Activated T-helper 2 cell treated with anti-CD3 and anti-CD28 coated beads, Interferon-gamma antibody, Interleukin-2, Interleukin-4, amounts not matched to agents 10 μg/mL and 5 μg/mL and 100 μg/mL, durations not matched to agents 14 hours and 24 hours and 36 hours (primary cell): ENCODE measurements around the gene ACER2. TPM values are rescaled to one million over a fixed set of nuclear protein-coding genes. Genes with fewer than 3 reads are reported as not detected.
"Not testable (repeated sequence)": the region's sequence is repeated elsewhere in the genome, so short reads cannot be mapped to it uniquely, and the experiment has no call there.

Experiments
- DNase-seq: peaks from one replicate; pipeline ENCODE4 v3.0.0; 2021; ENCODE audit warnings: low spot score
- H3K27ac Mint-ChIP-seq: one replicate; pipeline ENCODE4 v1.8.0; 2021; ENCODE audit warnings: mixed read lengths
- H3K27me3 Mint-ChIP-seq: one replicate; pipeline ENCODE4 v1.8.0; 2021; ENCODE audit warnings: low read depth, mixed read lengths
- H3K36me3 Mint-ChIP-seq: one replicate; pipeline ENCODE4 v1.8.0; 2021; ENCODE audit warnings: low read depth, mixed read lengths
- H3K4me1 Mint-ChIP-seq: one replicate; pipeline ENCODE4 v1.8.0; 2021; ENCODE audit warnings: low read depth, mixed read lengths
- H3K4me3 Mint-ChIP-seq: one replicate; pipeline ENCODE4 v1.8.0; 2021; ENCODE audit warnings: low read depth, mild to moderate bottlenecking, moderate library complexity, mixed read lengths
- H3K9me3 Mint-ChIP-seq: one replicate; pipeline ENCODE4 v1.8.0; 2021; ENCODE audit warnings: mixed read lengths
- intact Hi-C: fragments of 100-400 bp; cut with micrococcal nuclease; formaldehyde crosslinking; loops from one replicate; pipeline ENCODE4 v1.15.1; 2023
- total RNA-seq: library from RNA; stranded (reverse); gene quantifications from 2 replicates; pipeline ENCODE4 v1.2.3, GENCODE V29; 2022

The ACER2 gene
- total RNA-seq, 1 donor from 2014 or later = 1.0 TPM

GRCh38 chr9:19385212-19385611 is 23.6 kb upstream of the ACER2 start:
- H3K9me3 Mint-ChIP-seq, H3K27ac Mint-ChIP-seq, DNase-seq, H3K4me3 Mint-ChIP-seq, H3K36me3 Mint-ChIP-seq, intact Hi-C loops: not testable (repeated sequence)
- Mint-ChIP-seq H3K27me3 (peaks cover 13% of the 10 kb centered on the region), H3K4me1 (peaks cover 10% of the 10 kb centered on the region)

GRCh38 chr9:19385786-19386501 is 22.9 kb upstream of the ACER2 start:
- Mint-ChIP-seq H3K36me3 (peaks cover 3% of the 10 kb centered on the region), H3K27me3 (peaks cover 14% of the 10 kb centered on the region), H3K4me3 (no peak overlapping the region), H3K4me1 (peaks cover 8% of the 10 kb centered on the region), H3K27ac (no peak overlapping the region), H3K9me3 (no peaks in the 10 kb centered on the region)
- no peak for DNase-seq
- intact Hi-C loops = no loop called here

- no peak overlapping the region for H3K27ac Mint-ChIP-seq
- no peak for DNase-seq
Measured at GRCh38 chr9:19386502-19387044, 22.2 kb upstream of the ACER2 start.

DNA sequence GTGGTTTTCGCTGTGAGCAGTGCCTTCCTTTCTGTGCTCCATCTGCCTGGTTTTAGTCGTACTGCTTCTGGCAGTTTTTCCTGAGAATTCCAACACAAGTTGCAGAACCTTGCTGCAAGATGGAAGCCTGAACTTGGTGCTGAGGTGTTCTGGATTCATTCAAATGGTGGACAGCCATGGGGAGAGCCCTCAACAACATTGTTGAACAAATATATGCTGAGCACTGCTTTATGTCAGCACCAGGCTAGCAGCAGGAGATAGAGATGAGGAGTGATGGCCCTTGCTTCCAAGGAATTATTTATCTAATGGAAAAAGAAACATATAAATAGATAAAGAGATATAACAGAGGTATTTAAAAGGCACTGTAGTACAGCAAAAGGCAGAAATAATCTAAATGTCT is 21.5 kb upstream of the ACER2 start:
- no peak for DNase-seq
- no peaks in the 10 kb centered on the region for H3K36me3 Mint-ChIP-seq
- H3K27ac Mint-ChIP-seq = no peak overlapping the region
- intact Hi-C loops = no loop called here
- peaks cover 17% of the 10 kb centered on the region for H3K27me3 Mint-ChIP-seq
- H3K4me3 Mint-ChIP-seq = no peak overlapping the region
- no peaks in the 10 kb centered on the region for H3K4me1 Mint-ChIP-seq
- H3K9me3 Mint-ChIP-seq = no peaks in the 10 kb centered on the region

More at GRCh38 chr9:19386502-19387044, 22.2 kb upstream of the ACER2 start:
- intact Hi-C loops = no loop called here
- Mint-ChIP-seq H3K27me3 (peaks cover 17% of the 10 kb centered on the region), H3K9me3 (no peaks in the 10 kb centered on the region), H3K4me3 (no peak overlapping the region), H3K4me1 (peaks cover 3% of the 10 kb centered on the region), H3K36me3 (no peaks in the 10 kb centered on the region)

GRCh38 chr9:19389539-19389938 is 19.3 kb upstream of the ACER2 start:
- DNase-seq, H3K36me3 Mint-ChIP-seq, H3K27ac Mint-ChIP-seq, H3K9me3 Mint-ChIP-seq, H3K4me3 Mint-ChIP-seq, intact Hi-C loops, H3K4me1 Mint-ChIP-seq: not testable (repeated sequence)
- peaks cover 17% of the 10 kb centered on the region for H3K27me3 Mint-ChIP-seq

DNA sequence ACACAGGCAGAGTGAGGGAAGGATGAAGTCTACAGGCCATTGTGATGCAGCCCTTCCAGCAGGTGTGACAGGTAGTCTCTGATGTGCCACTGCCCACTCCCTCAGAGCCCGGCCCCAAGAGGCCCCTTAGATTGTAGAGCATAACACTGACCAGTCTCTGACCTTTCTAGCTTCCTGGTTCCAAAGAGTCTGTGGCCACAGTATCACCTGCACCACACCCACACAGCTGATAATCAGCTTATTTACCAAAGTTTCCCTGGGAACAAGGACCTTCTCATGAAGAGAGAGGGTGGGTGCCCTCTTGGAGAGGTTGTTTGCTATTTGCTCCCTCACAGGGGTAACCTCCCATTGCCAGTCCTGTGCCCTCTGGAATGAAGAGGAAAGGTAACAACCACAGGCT is 11.0 kb upstream of the ACER2 start:
- Mint-ChIP-seq H3K36me3 (no peaks in the 10 kb centered on the region), H3K27me3 (peaks cover 9% of the 10 kb centered on the region), H3K4me1 (no peaks in the 10 kb centered on the region), H3K27ac (no peak overlapping the region), H3K9me3 (no peaks in the 10 kb centered on the region), H3K4me3 (no peak overlapping the region)
- DNase-seq = no peak
- intact Hi-C loops = no loop called here

- H3K4me3 Mint-ChIP-seq, H3K9me3 Mint-ChIP-seq, H3K27ac Mint-ChIP-seq, DNase-seq, H3K4me1 Mint-ChIP-seq, H3K36me3 Mint-ChIP-seq, intact Hi-C loops: not testable (repeated sequence)
- H3K27me3 Mint-ChIP-seq = peaks cover 12% of the 10 kb centered on the region
Measured at GRCh38 chr9:19403231-19403630, 5.6 kb upstream of the ACER2 start.

DNA sequence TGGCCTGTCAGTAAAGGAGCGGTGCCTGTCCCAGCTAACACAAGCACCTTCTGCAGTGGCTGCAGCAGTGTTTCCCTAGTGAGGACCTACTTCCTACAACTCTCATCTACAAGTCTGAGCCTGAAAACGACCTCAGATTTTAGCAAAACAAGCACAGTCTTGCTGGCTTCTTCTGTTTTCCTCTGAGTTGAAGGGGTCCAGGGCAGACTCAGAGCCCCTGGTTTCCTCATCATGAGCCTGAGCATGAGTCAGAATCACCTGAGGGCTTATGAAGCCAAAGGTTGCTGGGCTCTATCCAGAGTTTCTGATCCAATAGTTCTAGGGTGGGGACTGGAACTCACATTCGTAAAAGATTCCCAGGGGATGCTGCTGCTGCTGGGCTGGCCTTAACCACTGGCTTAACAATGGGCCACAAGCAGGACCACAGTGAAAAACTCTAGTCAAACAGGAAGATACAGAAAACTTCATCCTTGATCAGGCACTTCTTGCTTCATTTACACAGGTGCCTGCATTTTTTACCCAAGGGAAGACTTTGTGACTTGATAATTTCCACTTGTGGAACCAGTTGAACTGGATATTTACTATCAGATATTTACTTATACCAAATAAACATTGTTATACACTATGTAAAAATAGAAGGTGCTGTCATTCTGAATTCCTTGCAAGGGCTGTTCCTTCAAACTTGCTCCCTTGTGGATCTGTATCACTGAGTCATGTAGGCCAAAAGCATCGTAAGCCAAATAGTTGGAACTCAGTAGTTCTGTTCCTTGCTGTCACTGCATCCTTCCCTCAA is 4.3 kb upstream of the ACER2 start:
- no peak overlapping the region for H3K4me3 Mint-ChIP-seq
- H3K9me3 Mint-ChIP-seq = peaks cover 4% of the 10 kb centered on the region
- no peak overlapping the region for H3K27ac Mint-ChIP-seq
- peaks cover 11% of the 10 kb centered on the region for H3K27me3 Mint-ChIP-seq
- no peaks in the 10 kb centered on the region for H3K36me3 Mint-ChIP-seq
- peaks cover 7% of the 10 kb centered on the region for H3K4me1 Mint-ChIP-seq
- intact Hi-C loops = no loop called here
- no peak for DNase-seq

DNA sequence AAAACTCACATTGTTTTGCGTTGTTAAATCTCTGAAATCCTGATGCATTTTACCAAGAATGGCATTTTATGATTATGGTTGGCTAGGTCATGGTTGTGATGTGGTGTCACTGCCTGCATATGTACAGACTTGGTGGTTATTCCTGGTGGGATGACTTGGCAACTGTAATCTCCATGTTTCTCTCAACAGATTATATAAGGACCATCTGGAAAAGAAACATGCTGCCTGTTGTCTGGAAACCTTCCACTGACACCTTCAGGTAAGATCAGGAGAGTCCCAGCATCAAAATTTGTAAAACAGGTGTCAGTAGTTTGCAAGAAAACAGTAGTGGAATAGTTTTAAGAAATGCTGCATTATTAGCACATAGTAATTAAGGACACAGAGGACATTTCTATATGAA is 3.0 kb upstream of the ACER2 start:
- Mint-ChIP-seq H3K36me3 (no peaks in the 10 kb centered on the region), H3K4me1 (peaks cover 14% of the 10 kb centered on the region), H3K4me3 (no peak overlapping the region), H3K27ac (no peak overlapping the region), H3K27me3 (peaks cover 3% of the 10 kb centered on the region), H3K9me3 (peaks cover 4% of the 10 kb centered on the region)
- intact Hi-C loops = no loop called here
- no peak for DNase-seq

DNA sequence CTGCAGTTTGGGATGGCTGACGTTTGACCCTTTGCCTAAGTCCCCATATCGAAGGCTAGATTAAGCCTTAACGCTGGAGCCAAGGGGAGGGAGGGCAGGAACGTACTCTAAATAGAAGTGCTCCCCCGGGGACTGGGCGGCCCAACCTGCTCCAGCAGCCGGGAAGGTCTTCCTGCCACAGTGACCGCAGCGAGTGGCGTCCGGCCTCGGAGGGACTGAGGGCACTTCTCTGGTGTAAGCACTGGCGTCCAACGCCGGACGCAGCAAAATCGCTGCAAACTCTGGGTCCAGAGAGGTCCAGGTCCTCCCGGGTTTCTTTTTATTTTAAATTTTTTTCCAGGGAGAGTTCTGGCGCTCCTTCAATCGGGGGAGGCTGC is 505 bp upstream of the ACER2 start:
- Mint-ChIP-seq H3K27ac (no peak overlapping the region), H3K27me3 (peaks cover 3% of the 10 kb centered on the region), H3K36me3 (no peaks in the 10 kb centered on the region), H3K9me3 (peaks cover 4% of the 10 kb centered on the region), H3K4me3 (peak overlapping the region; percentile 67), H3K4me1 (peaks cover 14% of the 10 kb centered on the region)
- no peak for DNase-seq
- intact Hi-C loops = loop anchor here (1.0 to 2.0 kb wide), 3 partner anchors 28 to 359 kb away; partner anchors contain the start of genes RPS6 and RRAGA

DNA sequence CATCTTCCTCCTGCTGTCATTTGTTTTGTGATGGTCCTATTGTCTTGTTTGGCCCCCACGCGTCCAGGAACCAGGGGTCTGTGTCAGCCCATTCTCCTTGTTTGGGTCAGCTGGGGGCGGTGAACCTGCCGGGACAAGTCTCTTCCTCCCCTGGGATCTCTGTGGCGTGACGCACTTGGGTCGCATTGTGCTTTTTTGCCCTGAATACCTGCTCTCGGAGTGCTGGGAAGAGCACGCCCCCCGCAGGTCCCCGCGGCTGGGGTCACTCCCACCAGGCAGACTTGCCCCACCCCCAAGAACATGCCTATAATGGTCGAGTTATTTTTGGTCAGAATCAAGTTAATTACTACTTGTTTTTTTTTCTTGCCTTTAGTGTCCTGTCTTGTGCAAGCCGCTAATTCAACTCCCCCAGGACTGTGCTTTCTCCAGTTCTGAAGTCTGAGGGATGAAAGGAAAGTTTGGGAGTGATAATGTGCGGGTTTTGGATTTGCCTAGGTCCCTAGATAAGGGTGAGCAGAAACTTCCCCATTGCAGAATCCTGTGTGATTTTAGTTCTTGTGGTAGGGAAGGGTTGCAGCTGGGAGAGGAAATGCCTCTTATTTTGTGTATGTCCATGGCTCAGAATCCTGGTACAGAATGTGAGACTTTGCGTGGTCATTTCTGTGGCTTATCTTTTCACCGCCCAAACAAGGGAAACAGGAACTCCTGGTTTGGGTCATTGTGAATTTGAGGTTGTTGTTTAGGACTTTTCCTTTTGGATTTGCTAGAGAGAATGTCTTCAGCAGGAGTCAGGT is 789 bp downstream of the ACER2 start:
- Mint-ChIP-seq H3K36me3 (no peaks in the 10 kb centered on the region), H3K4me3 (peak overlapping the region; percentile 96), H3K4me1 (peaks cover 14% of the 10 kb centered on the region), H3K9me3 (no peaks in the 10 kb centered on the region), H3K27me3 (peaks cover 3% of the 10 kb centered on the region), H3K27ac (peak overlapping the region; percentile 50)
- DNase-seq = no peak
- intact Hi-C loops = loop anchor here (2.0 kb wide), 1 partner anchor 47 kb away; no protein-coding TSS in a partner anchor

GRCh38 chr9:19410195-19410503 is 1.3 kb downstream of the ACER2 start:
- Mint-ChIP-seq H3K27me3 (peaks cover 3% of the 10 kb centered on the region), H3K4me1 (peaks cover 14% of the 10 kb centered on the region), H3K27ac (no peak overlapping the region), H3K4me3 (peak overlapping the region; percentile 96), H3K9me3 (no peaks in the 10 kb centered on the region), H3K36me3 (no peaks in the 10 kb centered on the region)
- DNase-seq = no peak
- intact Hi-C loops = no loop called here
